SK-N-SH (cell line): ENCODE data around the gene PGAP3. TPM values are rescaled to one million over a fixed set of nuclear protein-coding genes. Genes with fewer than 3 reads are reported as not detected.

Experiments used
- CTCF ChIA-PET: fragments of 300-600, 350-600 bp; formaldehyde crosslinking; extraction: SDS; loops from one replicate; lab custom pipeline; 2021; lab: Yijun Ruan, JAX
- POLR2A ChIA-PET: fragments of 350-600 bp; sonication (Branson Sonifier 250); formaldehyde crosslinking; extraction: SDS; loops from one replicate; lab custom pipeline; 2020; ENCODE audit warnings: antibody characterized with exemption, inconsistent platforms; lab: Yijun Ruan, JAX
- DNase-seq: peaks from one replicate; pipeline ENCODE4 v3.0.0; 2012
- H2AFZ ChIP-seq: fragments of 200-600 bp; sonication (generic); 2 replicates; pipeline ENCODE4 v1.8.1; 2016; ENCODE audit warnings: antibody characterized with exemption, mild to moderate bottlenecking, low read depth
- H3F3A ChIP-seq: fragments of 200-600 bp; sonication (generic); replicated peaks from 2 replicates; pipeline ENCODE3; 2016; ENCODE audit warnings: antibody characterized with exemption, mild to moderate bottlenecking; ENCODE audit not compliant: insufficient read depth
- H3K27ac ChIP-seq, 2 experiments: fragments of 200-500 bp in 1 of 2; fragments of 200-600 bp in 1 of 2; sonication (Bioruptor generic) in 1 of 2; sonication (generic), shearing (Covaris generic) in 1 of 2; 2 replicates each; pipeline versions ENCODE4 v1.5.1 to v1.6.1; 2014 to 2016; ENCODE audit warnings: low read depth in 2 of 2, inconsistent platforms in 1 of 2, low read length in 1 of 2, mild to moderate bottlenecking in 1 of 2, mixed read lengths in 1 of 2
- H3K27me3 ChIP-seq: fragments of 200-600 bp; sonication (generic), shearing (Covaris generic); 2 replicates; pipeline ENCODE4 v1.6.1; 2016; ENCODE audit warnings: mixed run types; ENCODE audit not compliant: insufficient read depth
- H3K36me3 ChIP-seq, 2 experiments: fragments of 200-500 bp in 1 of 2; fragments of 200-600 bp in 1 of 2; sonication (Bioruptor generic) in 1 of 2; sonication (generic) in 1 of 2; replicated peaks in 1 of 2; 2 replicates each; pipeline versions ENCODE3 to v1.5.1; 2014 to 2016; ENCODE audit warnings: low read length in 1 of 2, mild to moderate bottlenecking in 1 of 2; ENCODE audit not compliant: insufficient read depth in 2 of 2, control insufficient read depth in 1 of 2
- H3K4me1 ChIP-seq, 2 experiments: fragments of 200-500 bp in 1 of 2; fragments of 200-600 bp in 1 of 2; sonication (Bioruptor generic) in 1 of 2; sonication (generic), shearing (Covaris generic) in 1 of 2; 2 replicates each; pipeline versions ENCODE4 v1.5.1 to v1.6.1; 2014 to 2016; ENCODE audit warnings: low read depth in 1 of 2, low read length in 1 of 2, mixed run types in 1 of 2; ENCODE audit not compliant: insufficient read depth in 2 of 2, control insufficient read depth in 1 of 2
- H3K4me2 ChIP-seq: fragments of 200-600 bp; sonication (generic), shearing (Covaris generic); 2 replicates; pipeline ENCODE4 v1.6.1; 2017; ENCODE audit warnings: mixed run types
- H3K4me3 ChIP-seq, 2 experiments: fragments of 200-500 bp in 1 of 2; fragments of 200-600 bp in 1 of 2; sonication (Bioruptor generic) in 1 of 2; sonication (generic), shearing (Covaris generic) in 1 of 2; 2 replicates each; pipeline versions ENCODE4 v1.5.1 to v1.8.1; 2014 to 2016; ENCODE audit warnings: low read depth in 2 of 2, inconsistent platforms in 1 of 2, low read length in 1 of 2, mild to moderate bottlenecking in 1 of 2, mixed read lengths in 1 of 2, moderate library complexity in 1 of 2
- H3K79me2 ChIP-seq: fragments of 200-600 bp; sonication (generic); 2 replicates; pipeline ENCODE4 v1.8.1; 2017; ENCODE audit warnings: mild to moderate bottlenecking; ENCODE audit not compliant: insufficient read depth
- H3K9ac ChIP-seq: fragments of 200-600 bp; sonication (generic); 2 replicates; pipeline ENCODE4 v1.6.1; 2017; ENCODE audit warnings: mixed run types
- H3K9me2 ChIP-seq: fragments of 200-600 bp; sonication (generic); 2 replicates; pipeline ENCODE4 v1.6.1; 2017; ENCODE audit warnings: mixed run types
- H3K9me3 ChIP-seq: fragments of 200-600 bp; sonication (generic); 2 replicates; pipeline ENCODE4 v1.6.1; 2017; ENCODE audit warnings: mixed run types, mild to moderate bottlenecking, moderate library complexity
- H4K20me1 ChIP-seq: fragments of 200-600 bp; sonication (generic); 2 replicates; pipeline ENCODE4 v1.6.1; 2017; ENCODE audit warnings: mild to moderate bottlenecking, mixed run types; ENCODE audit not compliant: insufficient read depth
- ELF1 ChIP-seq: IDR thresholded peaks from 2 replicates; pipeline ENCODE4 v1.4.0; 2012
- FOSL2 ChIP-seq: IDR thresholded peaks from 2 replicates; pipeline ENCODE4 v1.4.0; 2012; ENCODE audit warnings: low read depth, mild to moderate bottlenecking, moderate library complexity, borderline replicate concordance
- FOXJ3 ChIP-seq: sonication (generic); formaldehyde crosslinking; IDR thresholded peaks from 2 replicates; pipeline ENCODE4 v1.5.1; 2020; ENCODE audit warnings: mild to moderate bottlenecking, missing genetic modification reagents
- FOXM1 ChIP-seq: IDR thresholded peaks from 2 replicates; pipeline ENCODE4 v1.4.0; 2012; ENCODE audit warnings: low read depth, mild to moderate bottlenecking
- GABPA ChIP-seq: IDR thresholded peaks from 2 replicates; pipeline ENCODE4 v1.4.0; 2012; ENCODE audit warnings: low read depth, mild to moderate bottlenecking
- POLR2AphosphoS5 ChIP-seq: IDR thresholded peaks from 2 replicates; pipeline ENCODE4 v1.6.1; 2012; ENCODE audit warnings: low read depth, low read length
- RXRA ChIP-seq: IDR thresholded peaks from 2 replicates; pipeline ENCODE4 v1.4.0; 2012; ENCODE audit warnings: low read depth, mild to moderate bottlenecking, borderline replicate concordance
- SIN3A ChIP-seq: IDR thresholded peaks from 2 replicates; pipeline ENCODE4 v1.6.1; 2012; ENCODE audit warnings: low read depth, mild to moderate bottlenecking, low read length, moderate library complexity, borderline replicate concordance
- WGBS: methylation state at CpG from one replicate; pipeline ENCODE4 v1.1.6; 2017; ENCODE audit warnings: low lambda C conversion rate; 5-methylcytosine and 5-hydroxymethylcytosine counted together
- polyA plus RNA-seq, 3 experiments: library from polyadenylated mRNA; depleted of rRNA; stranded (reverse); fragments of >200 nt; gene quantifications; 2 replicates each; pipeline ENCODE4 v1.2.3, GENCODE V29; 2012
- TF ChIP-seq, protein P1 (sequence below): fragments of 150-350 bp; IDR thresholded peaks from 2 replicates; pipeline ENCODE4 v1.6.1; 2016; ENCODE audit warnings: mild to moderate bottlenecking, low read depth, low read length
- TF ChIP-seq, protein P2 (sequence below): IDR thresholded peaks from 2 replicates; pipeline ENCODE4 v1.4.0; 2012; ENCODE audit warnings: low read depth

The PGAP3 gene
- polyA plus RNA-seq, 1 of the 3 experiments (the other 2 are of a cell fraction) = 20.9 TPM

DNA sequence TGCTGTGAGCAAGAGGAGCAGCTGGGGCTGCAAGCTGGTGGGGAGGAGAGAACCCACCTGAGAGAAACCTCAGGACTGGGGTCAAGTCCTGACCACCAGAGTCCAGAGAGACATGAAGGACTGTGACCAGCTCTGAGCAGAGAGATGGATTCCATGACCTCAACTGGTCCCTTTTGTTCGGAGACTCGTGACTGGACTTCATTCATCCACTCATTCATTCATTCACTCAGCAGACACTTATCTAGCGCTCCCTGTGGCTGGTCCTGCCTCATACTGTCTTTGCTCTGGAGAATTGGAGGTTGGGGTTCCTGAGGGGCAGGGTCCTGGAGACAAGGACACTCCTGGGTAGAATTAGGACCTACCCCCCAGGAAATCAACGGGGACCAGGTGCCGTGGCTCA lies 16.1 kb upstream of the PGAP3 start (continued):
- TF ChIP-seq, protein P1, sequence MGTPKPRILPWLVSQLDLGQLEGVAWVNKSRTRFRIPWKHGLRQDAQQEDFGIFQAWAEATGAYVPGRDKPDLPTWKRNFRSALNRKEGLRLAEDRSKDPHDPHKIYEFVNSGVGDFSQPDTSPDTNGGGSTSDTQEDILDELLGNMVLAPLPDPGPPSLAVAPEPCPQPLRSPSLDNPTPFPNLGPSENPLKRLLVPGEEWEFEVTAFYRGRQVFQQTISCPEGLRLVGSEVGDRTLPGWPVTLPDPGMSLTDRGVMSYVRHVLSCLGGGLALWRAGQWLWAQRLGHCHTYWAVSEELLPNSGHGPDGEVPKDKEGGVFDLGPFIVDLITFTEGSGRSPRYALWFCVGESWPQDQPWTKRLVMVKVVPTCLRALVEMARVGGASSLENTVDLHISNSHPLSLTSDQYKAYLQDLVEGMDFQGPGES = no peak
- TF ChIP-seq RXRA (no peak), FOXJ3 (CRISPR knock-in tag) (no peak), SIN3A (no peak), POLR2AphosphoS5 (no peak)
- TF ChIP-seq, protein P2, sequence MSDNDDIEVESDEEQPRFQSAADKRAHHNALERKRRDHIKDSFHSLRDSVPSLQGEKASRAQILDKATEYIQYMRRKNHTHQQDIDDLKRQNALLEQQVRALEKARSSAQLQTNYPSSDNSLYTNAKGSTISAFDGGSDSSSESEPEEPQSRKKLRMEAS = no peak

DNA sequence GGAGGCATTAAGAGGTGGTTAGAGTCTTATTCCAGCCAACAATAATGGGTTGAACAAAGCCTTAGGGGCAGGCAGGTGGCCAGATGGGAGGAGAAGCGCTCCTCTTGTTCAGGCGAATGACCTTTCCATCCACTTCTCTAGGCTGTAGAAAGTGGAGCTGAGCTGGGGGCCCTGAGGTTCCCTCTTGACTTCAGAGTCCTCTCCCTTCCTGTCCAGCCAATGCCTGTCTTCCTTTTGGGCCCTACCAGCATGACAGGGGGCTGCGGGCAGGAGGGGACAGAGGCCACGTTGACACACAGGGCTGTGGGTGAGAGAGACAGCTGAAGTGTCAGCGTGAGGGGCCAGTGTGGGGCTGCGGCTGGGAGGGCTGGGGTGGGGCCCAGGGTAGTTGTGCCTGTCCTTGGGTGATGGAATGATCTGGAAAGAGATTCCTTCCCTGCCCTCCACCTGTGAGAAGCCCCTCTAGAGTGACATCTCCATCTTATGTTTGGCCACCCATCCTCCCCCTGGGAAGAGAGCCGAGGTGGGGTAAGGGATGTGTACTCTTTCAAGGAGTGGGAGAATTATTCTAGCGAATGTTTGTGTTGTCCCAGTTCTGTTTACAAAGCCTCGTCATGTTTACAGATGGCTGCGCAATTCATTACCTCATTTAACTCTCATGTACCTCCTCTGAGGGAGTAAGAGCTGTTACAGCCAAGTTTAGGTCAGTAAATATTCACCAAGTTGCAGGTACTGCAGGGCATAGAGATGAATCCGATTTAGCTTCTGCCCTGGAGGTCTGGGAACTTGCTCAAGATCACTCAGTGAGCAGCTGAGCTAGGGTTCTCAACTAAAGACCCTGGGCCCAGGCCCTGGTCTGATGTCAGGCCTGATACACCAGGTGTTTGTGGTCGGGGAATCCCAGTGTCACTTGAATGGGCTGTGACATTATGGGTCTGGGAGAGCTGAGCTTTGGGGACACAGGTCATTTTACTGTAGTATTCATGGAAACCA lies 15.3 kb upstream of the PGAP3 start:
- H3K9ac ChIP-seq = no peak overlapping the region
- CTCF ChIA-PET = interaction anchor here (1.6 kb wide), 1 partner anchor 27 kb away, joined by 6 read pairs; the partner anchor contains the start of gene MIEN1
- H3K4me1 ChIP-seq = no peaks in the 10 kb centered on the region
- H3K36me3 ChIP-seq = no peaks in the 10 kb centered on the region
- H3K4me2 ChIP-seq = no peak overlapping the region
- no peaks in the 10 kb centered on the region for H3F3A ChIP-seq
- H3K79me2 ChIP-seq = no peaks in the 10 kb centered on the region
- no peak overlapping the region for H3K4me3 ChIP-seq
- TF ChIP-seq ELF1 (no peak), GABPA (no peak), FOSL2 (no peak), SIN3A (no peak)
- TF ChIP-seq, all 33 proteins: peak for 0
- Histone ChIP-seq H4K20me1 (no peaks in the 10 kb centered on the region), H3K27ac (no peak overlapping the region), H3K9me2 (no peaks in the 10 kb centered on the region), H2AFZ (no peak overlapping the region), H3K9me3 (no peaks in the 10 kb centered on the region), H3K27me3 (no peaks in the 10 kb centered on the region)
- POLR2A ChIA-PET = no interaction called here
- WGBS = 67% methylated on average over 12 of the region's 12 CpGs
- DNase-seq = no peak

- POLR2A ChIA-PET = interaction anchor here (0.5 kb wide), 1 partner anchor 217 kb away, joined by 3 read pairs; no protein-coding TSS in a partner anchor
- H3F3A ChIP-seq = no peaks in the 10 kb centered on the region
- no peaks in the 10 kb centered on the region for H3K79me2 ChIP-seq
- H3K27me3 ChIP-seq = no peaks in the 10 kb centered on the region
- no peak overlapping the region for H3K27ac ChIP-seq
- H3K4me1 ChIP-seq = no peaks in the 10 kb centered on the region
- H3K4me3 ChIP-seq = no peak overlapping the region
- no peak overlapping the region for H3K9ac ChIP-seq
- no peak overlapping the region for H2AFZ ChIP-seq
- H3K36me3 ChIP-seq = no peaks in the 10 kb centered on the region
- no peaks in the 10 kb centered on the region for H3K9me3 ChIP-seq
- no peaks in the 10 kb centered on the region for H3K9me2 ChIP-seq
- TF ChIP-seq FOXM1 (no peak), ELF1 (no peak)
- no peaks in the 10 kb centered on the region for H4K20me1 ChIP-seq
- DNase-seq = no peak
- CTCF ChIA-PET = interaction anchor here (1.3 kb wide), 1 partner anchor 13 kb away, joined by 4 read pairs; no protein-coding TSS in a partner anchor
- no peak overlapping the region for H3K4me2 ChIP-seq
- 64% methylated on average over 4 of the region's 4 CpGs for WGBS
Measured at GRCh38 chr17:39701784-39702422, 14.0 kb upstream of the PGAP3 start.
